BJ (cell line): Measurements from ENCODE around the gene RGS12. TPM values are rescaled to one million over a fixed set of nuclear protein-coding genes. Genes with fewer than 3 reads are reported as not detected.

Experiments
- CTCF ChIA-PET: fragments of 350-600 bp; formaldehyde crosslinking; extraction: SDS; loops from one replicate; lab custom pipeline; 2021; ENCODE audit warnings: antibody characterized with exemption, inconsistent platforms; lab: Yijun Ruan, JAX
- POLR2A ChIA-PET: fragments of 300-600 bp; sonication (Branson Sonifier 250); formaldehyde crosslinking; extraction: SDS; loops from one replicate; lab custom pipeline; 2021; ENCODE audit warnings: antibody characterized with exemption; lab: Charles Lee
- DNase-seq: peaks from one replicate; pipeline ENCODE4 v3.0.0-alpha.2; 2011; ENCODE audit warnings: low read depth
- H3K27me3 ChIP-seq: 2 replicates; pipeline ENCODE4 v1.6.0; 2011; ENCODE audit warnings: low read length; ENCODE audit not compliant: control insufficient read depth, insufficient read depth
- H3K36me3 ChIP-seq: 2 replicates; pipeline ENCODE4 v1.5.1; 2011; ENCODE audit warnings: low read length; ENCODE audit not compliant: control insufficient read depth, insufficient read depth
- H3K4me3 ChIP-seq: 2 replicates; pipeline ENCODE4 v1.5.1; 2011; ENCODE audit warnings: low read depth, mild to moderate bottlenecking, control low read depth, low read length
- polyA plus RNA-seq: library from polyadenylated mRNA; depleted of rRNA; stranded (reverse); fragments of >200 nt; gene quantifications from 2 replicates; pipeline ENCODE4 v1.2.3, GENCODE V29; 2011
- TF ChIP-seq, protein P1 (sequence below): IDR thresholded peaks from 2 replicates; pipeline ENCODE4 v1.5.1; 2011; ENCODE audit warnings: low read depth, mild to moderate bottlenecking, control low read depth, inconsistent platforms, low read length, moderate library complexity; ENCODE audit not compliant: insufficient read depth

The RGS12 gene
- polyA plus RNA-seq, 1 experiment: 16.3 TPM

DNA sequence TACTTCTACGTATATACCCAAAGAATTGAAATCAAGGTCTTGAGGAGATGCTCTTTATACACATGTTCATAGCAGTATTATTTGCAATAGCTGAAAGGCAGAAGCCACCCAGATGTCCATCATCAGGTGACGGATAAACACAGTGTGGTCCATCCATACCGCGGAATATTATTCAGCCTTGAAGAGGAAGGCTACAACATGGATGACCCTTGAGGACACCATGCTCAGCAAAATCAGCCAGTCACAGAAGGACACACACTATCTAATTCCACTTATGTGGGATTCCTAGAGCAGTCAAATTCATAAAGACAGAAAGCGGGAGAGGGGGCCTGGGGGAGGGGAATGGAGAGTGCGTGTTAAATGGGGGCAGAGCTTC, 44.5 kb downstream of the RGS12 start:
- no peak for DNase-seq
- TF ChIP-seq, protein P1, sequence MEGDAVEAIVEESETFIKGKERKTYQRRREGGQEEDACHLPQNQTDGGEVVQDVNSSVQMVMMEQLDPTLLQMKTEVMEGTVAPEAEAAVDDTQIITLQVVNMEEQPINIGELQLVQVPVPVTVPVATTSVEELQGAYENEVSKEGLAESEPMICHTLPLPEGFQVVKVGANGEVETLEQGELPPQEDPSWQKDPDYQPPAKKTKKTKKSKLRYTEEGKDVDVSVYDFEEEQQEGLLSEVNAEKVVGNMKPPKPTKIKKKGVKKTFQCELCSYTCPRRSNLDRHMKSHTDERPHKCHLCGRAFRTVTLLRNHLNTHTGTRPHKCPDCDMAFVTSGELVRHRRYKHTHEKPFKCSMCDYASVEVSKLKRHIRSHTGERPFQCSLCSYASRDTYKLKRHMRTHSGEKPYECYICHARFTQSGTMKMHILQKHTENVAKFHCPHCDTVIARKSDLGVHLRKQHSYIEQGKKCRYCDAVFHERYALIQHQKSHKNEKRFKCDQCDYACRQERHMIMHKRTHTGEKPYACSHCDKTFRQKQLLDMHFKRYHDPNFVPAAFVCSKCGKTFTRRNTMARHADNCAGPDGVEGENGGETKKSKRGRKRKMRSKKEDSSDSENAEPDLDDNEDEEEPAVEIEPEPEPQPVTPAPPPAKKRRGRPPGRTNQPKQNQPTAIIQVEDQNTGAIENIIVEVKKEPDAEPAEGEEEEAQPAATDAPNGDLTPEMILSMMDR: no peak
- Histone ChIP-seq H3K27me3 (no peaks in the 10 kb centered on the region), H3K36me3 (no peaks in the 10 kb centered on the region; the same call in 1 of the 2 replicates), H3K4me3 (no peak overlapping the region)
- POLR2A ChIA-PET: no interaction called here
- CTCF ChIA-PET: interaction anchor here (2.1 kb wide), 1 partner anchor 9 kb away, joined by 7 read pairs; no protein-coding TSS in a partner anchor

DNA sequence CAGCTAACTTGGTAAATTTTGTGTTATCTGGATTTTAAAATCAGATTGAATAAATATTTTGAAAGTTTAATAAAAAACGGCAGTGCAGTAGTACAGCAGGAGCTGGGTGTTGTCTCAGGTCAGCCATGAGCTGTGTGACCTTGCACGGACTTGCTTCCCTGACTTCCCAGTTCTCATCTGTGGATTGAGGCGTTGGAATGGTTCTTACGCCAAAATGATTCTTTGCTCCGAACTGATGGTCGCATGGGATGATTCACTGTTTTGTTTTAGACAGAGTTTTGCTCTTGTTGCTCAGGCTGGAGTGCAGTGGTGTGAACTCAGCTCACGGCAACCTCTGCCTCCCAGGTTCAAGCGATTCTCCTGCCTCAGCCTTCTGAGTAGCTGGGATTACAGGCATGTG, 45.0 kb downstream of the RGS12 start:
- ChIA-PET CTCF (no interaction called here), POLR2A (no interaction called here)
- H3K36me3 ChIP-seq: no peaks in the 10 kb centered on the region; the same call in 1 of the 2 replicates
- DNase-seq: no peak
- TF ChIP-seq, protein P1: no peak
- H3K27me3 ChIP-seq: no peaks in the 10 kb centered on the region
- no peak overlapping the region for H3K4me3 ChIP-seq

DNA sequence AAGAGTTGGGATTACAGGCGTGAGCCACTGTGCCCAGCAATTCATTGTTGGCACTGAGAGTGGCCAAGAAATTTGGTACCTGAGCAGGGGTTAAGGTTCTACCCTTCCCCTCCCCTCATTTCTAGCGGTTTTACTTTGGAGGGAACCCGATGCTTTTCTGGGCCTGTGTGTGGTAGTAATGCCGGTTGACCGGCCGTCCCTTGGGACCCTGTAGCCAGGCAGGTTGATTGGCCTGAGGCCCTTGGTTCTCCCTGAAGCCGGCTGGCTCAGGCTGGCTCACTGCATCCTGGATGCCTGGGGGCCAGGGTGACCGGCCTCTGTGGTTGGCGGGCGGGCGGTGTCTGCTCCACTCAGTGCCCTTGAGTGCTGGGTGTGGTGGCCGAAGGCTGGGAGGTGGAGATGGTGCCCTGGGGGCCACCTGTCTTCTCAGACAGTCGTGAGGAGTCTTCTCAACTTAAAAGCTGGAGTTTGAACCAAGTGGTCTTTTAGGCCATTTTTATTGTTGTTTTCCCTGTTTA, 45.6 kb downstream of the RGS12 start:
- H3K36me3 ChIP-seq: no peaks in the 10 kb centered on the region; the same call in 1 of the 2 replicates
- POLR2A ChIA-PET: no interaction called here
- H3K4me3 ChIP-seq: no peak overlapping the region
- TF ChIP-seq, protein P1: no peak
- no peaks in the 10 kb centered on the region for H3K27me3 ChIP-seq
- no peak for DNase-seq
- CTCF ChIA-PET: no interaction called here

DNA sequence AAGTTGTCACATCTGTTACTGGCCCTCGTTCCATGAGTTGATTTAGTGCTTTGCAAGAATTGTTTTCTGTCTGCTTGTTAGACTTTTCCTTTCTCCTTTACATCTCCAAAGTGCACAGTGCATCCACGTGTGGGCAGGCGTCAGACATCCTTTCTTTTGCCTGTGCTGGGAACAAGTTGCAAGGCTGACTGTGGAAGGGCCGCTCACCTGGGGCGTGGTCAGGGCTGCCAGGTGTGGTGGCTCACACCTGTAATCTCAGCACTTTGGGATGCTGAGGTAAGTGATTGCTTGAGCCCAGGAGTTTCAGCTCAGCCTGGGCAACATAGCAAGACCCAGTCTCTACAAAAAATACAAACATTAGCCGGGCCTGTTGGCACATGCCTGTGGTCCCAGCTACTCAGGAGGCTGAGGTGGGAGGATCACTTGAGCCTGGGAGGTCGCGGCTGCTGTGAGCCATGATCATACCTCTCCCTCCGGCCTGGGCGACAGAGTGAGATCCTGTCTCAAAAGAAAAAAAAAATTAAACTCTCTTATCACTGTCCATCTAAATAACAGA, 46.2 kb downstream of the RGS12 start:
- H3K27me3 ChIP-seq: no peaks in the 10 kb centered on the region
- no peak overlapping the region for H3K4me3 ChIP-seq
- TF ChIP-seq, protein P1: no peak
- POLR2A ChIA-PET: no interaction called here
- CTCF ChIA-PET: no interaction called here
- no peak for DNase-seq
- peaks cover 1% of the 10 kb centered on the region; the same call in 1 of the 2 replicates for H3K36me3 ChIP-seq

DNA sequence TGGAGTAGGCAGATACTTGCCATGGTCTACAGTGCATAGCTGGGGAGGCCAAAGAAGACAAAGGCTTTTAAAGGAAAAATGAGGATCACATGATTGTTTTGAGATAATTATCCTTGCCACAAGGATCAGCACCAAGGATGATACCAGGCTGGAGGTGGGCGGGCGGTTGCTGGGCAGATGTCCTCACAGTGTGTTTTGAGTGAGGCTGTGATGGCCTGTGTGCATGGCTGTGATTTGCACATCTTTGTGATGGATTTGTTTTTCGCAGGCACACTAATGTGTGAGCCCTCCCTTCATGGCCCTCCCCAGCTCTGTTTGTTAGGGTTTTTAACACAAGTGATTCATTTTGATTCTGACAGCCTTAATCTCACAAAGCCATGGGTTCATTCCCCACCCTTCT, 46.8 kb downstream of the RGS12 start:
- TF ChIP-seq, protein P1: no peak
- H3K27me3 ChIP-seq: no peaks in the 10 kb centered on the region
- no peak for DNase-seq
- ChIA-PET CTCF (no interaction called here), POLR2A (no interaction called here)
- H3K4me3 ChIP-seq: no peak overlapping the region
- peaks cover 2% of the 10 kb centered on the region; the same call in 1 of the 2 replicates for H3K36me3 ChIP-seq
